Measurements from ENCODE around the gene ARRB1.

GRCh38 chr11:75317446-75318122 is 33.9 kb downstream of the ARRB1 start:
- TF ChIP-seq CTCF (IDR thresholded peaks at IDR 0.05; ENCODE audit: low read depth, low read length, missing input control) (no peak), RXRA (IDR thresholded peaks at IDR 0.05) (no peak), TAF1 (conservative IDR thresholded peaks at IDR 0.05) (no peak)
